Thymus (tissue), 14 donors: ENCODE measurements around the gene STPG4. TPM values are rescaled to one million over a fixed set of nuclear protein-coding genes. Genes with fewer than 3 reads are reported as not detected.

Source experiments
- DNase-seq, 9 donors: peaks; one replicate each; pipeline ENCODE4 v3.0.0-alpha.2; 2013; ENCODE audit warnings: low spot score in 9 of 9, low read depth in 6 of 9, missing footprints in 1 of 9
- H3K27ac ChIP-seq, 2 donors: one replicate each; pipeline ENCODE4 v1.5.1; 2013; ENCODE audit warnings: control low read depth in 1 of 2, low read depth in 1 of 2, low read length in 1 of 2, mild to moderate bottlenecking in 1 of 2, moderate library complexity in 1 of 2
- H3K27me3 ChIP-seq, 2 donors: one replicate each; pipeline ENCODE4 v1.5.1; 2013; ENCODE audit warnings: low read length in 1 of 2; ENCODE audit not compliant: control insufficient read depth in 2 of 2, insufficient read depth in 1 of 2
- H3K36me3 ChIP-seq, 2 donors: one replicate each; pipeline ENCODE4 v1.5.1; 2013; ENCODE audit warnings: low read length in 1 of 2, mild to moderate bottlenecking in 1 of 2, moderate library complexity in 1 of 2; ENCODE audit not compliant: control insufficient read depth in 2 of 2, insufficient read depth in 2 of 2
- H3K4me1 ChIP-seq, 2 donors: one replicate each; pipeline ENCODE4 v1.5.1; 2013; ENCODE audit warnings: low read length in 2 of 2; ENCODE audit not compliant: control insufficient read depth in 2 of 2, insufficient read depth in 2 of 2
- H3K4me3 ChIP-seq, 2 donors: one replicate each; pipeline ENCODE4 v1.5.1; 2013; ENCODE audit warnings: low read length in 2 of 2, control low read depth in 1 of 2, mild to moderate bottlenecking in 1 of 2
- H3K9me3 ChIP-seq, 2 donors: one replicate each; pipeline ENCODE4 v1.5.1; 2013; ENCODE audit warnings: low read length in 1 of 2, mild to moderate bottlenecking in 1 of 2; ENCODE audit not compliant: control insufficient read depth in 2 of 2, insufficient read depth in 1 of 2
- WGBS: extraction: QIAGEN DNeasy Blood & Tissue Kit; methylation state at CpG from one replicate; pipeline ENCODE4 v1.1.7; 2013; 5-methylcytosine and 5-hydroxymethylcytosine counted together
- long read RNA-seq, 10 donors: transcript quantifications; one replicate each; lab custom pipeline, GENCODE V29; 2026
- polyA plus RNA-seq: library from polyadenylated mRNA; stranded (reverse); fragments of 200-250 nt; gene quantifications from one replicate; pipeline ENCODE4 v1.2.3, GENCODE V29; 2013
- total RNA-seq: library from RNA; stranded (reverse); fragments of 120-200 nt; gene quantifications from one replicate; pipeline ENCODE4 v1.2.4, GENCODE V29; 2013
- donor health status: healthy.

Gene STPG4
- total RNA-seq (0.14 TPM), polyA plus RNA-seq (0.05 TPM)
- long read RNA-seq, donor 1, result 0 reads
- long read RNA-seq, donor 2, result 0 reads
- long read RNA-seq, donor 3, result 0 reads
- long read RNA-seq, donor 4, result 0 reads
- long read RNA-seq, donor 5, result 0 reads
- long read RNA-seq, donor 6, result 0 reads
- long read RNA-seq, donor 7, result 0 reads
- long read RNA-seq, donor 8, result 0 reads
- long read RNA-seq, donor 9, partial matches to known transcripts, result 65 of 72 reads
- long read RNA-seq, donor 9, other reads (novel, unspliced or antisense), result 7 of 72 reads
- long read RNA-seq, donor 10, result 0 reads

GRCh38 chr2:47155091-47155876 lies at the start of gene STPG4:
Gene STPG4, minus strand, starts transcription at chr2:47155308. Its CDS starts 57 bp downstream, at chr2:47155251.
- Histone ChIP-seq H3K36me3 (peaks cover 27 to 56% of the 10 kb centered on the region in 2 donors), H3K27me3 (no peaks in the 10 kb centered on the region), H3K9me3 (no peaks in the 10 kb centered on the region), H3K27ac (peak within 1 kb of the TSS in 1 of 2 donors; percentile 32), H3K4me1 (no peaks in the 10 kb centered on the region), H3K4me3 (no peak within 1 kb of the TSS)
- 94% methylated on average over 30 of the region's 30 CpGs for WGBS
- no peak for DNase-seq

GRCh38 chr2:47204691-47205090 lies 49.6 kb upstream of the STPG4 start:
- Histone ChIP-seq H3K36me3 (no peaks in the 10 kb centered on the region), H3K4me1 (no peaks in the 10 kb centered on the region), H3K4me3 (no peak overlapping the region), H3K27ac (no peak overlapping the region), H3K9me3 (no peaks in the 10 kb centered on the region), H3K27me3 (no peaks in the 10 kb centered on the region)
- 97% methylated on average over 3 of the region's 3 CpGs for WGBS
- DNase-seq, result no peak

GRCh38 chr2:47203995-47204394 lies 48.9 kb upstream of the STPG4 start:
- Histone ChIP-seq H3K4me3 (no peak overlapping the region), H3K27ac (no peak overlapping the region), H3K4me1 (no peaks in the 10 kb centered on the region), H3K36me3 (no peaks in the 10 kb centered on the region), H3K27me3 (no peaks in the 10 kb centered on the region), H3K9me3 (no peaks in the 10 kb centered on the region)
- WGBS, result 97% methylated on average over 4 of the region's 4 CpGs
- DNase-seq, result no peak

- no peak for DNase-seq
- H3K9me3 ChIP-seq, result no peaks in the 10 kb centered on the region
- H3K4me1 ChIP-seq, result no peaks in the 10 kb centered on the region
- WGBS, result 95% methylated on average over 2 of the region's 2 CpGs
- no peak overlapping the region for H3K4me3 ChIP-seq
- H3K27ac ChIP-seq, result no peak overlapping the region
- no peaks in the 10 kb centered on the region for H3K27me3 ChIP-seq
- H3K36me3 ChIP-seq, result no peaks in the 10 kb centered on the region
These were observed 46.1 kb upstream of the STPG4 start for GRCh38 chr2:47201224-47201623.

- Histone ChIP-seq H3K36me3 (no peaks in the 10 kb centered on the region), H3K4me1 (peaks cover 0 to 1% of the 10 kb centered on the region in 2 donors), H3K4me3 (no peak overlapping the region), H3K27ac (no peak overlapping the region), H3K27me3 (no peaks in the 10 kb centered on the region), H3K9me3 (no peaks in the 10 kb centered on the region)
- DNase-seq, result no peak
- 95% methylated on average over 3 of the region's 3 CpGs for WGBS
These were observed 43.9 kb upstream of the STPG4 start for GRCh38 chr2:47198985-47199451.

GRCh38 chr2:47196499-47196898 lies 41.4 kb upstream of the STPG4 start:
- no peaks in the 10 kb centered on the region for H3K9me3 ChIP-seq
- WGBS, result 97% methylated on average over 1 of the region's 1 CpG

GRCh38 chr2:47196046-47196445 lies 40.9 kb upstream of the STPG4 start:
- Histone ChIP-seq H3K27me3 (no peaks in the 10 kb centered on the region), H3K27ac (no peak overlapping the region), H3K4me3 (no peak overlapping the region), H3K36me3 (no peaks in the 10 kb centered on the region), H3K4me1 (peaks cover 0 to 23% of the 10 kb centered on the region in 2 donors), H3K9me3 (no peaks in the 10 kb centered on the region)
- DNase-seq, result no peak
- 98% methylated on average over 2 of the region's 2 CpGs for WGBS

More at GRCh38 chr2:47196499-47196898, 41.4 kb upstream of the STPG4 start:
- Histone ChIP-seq H3K27ac (no peak overlapping the region), H3K27me3 (no peaks in the 10 kb centered on the region), H3K36me3 (no peaks in the 10 kb centered on the region), H3K4me1 (peaks cover 0 to 22% of the 10 kb centered on the region in 2 donors), H3K4me3 (no peak overlapping the region)
- no peak for DNase-seq

- Histone ChIP-seq H3K4me1 (peaks cover 0 to 23% of the 10 kb centered on the region in 2 donors), H3K27ac (no peak overlapping the region), H3K27me3 (no peaks in the 10 kb centered on the region), H3K4me3 (no peak overlapping the region), H3K9me3 (no peaks in the 10 kb centered on the region), H3K36me3 (no peaks in the 10 kb centered on the region)
- WGBS, result 97% methylated on average over 3 of the region's 3 CpGs
- DNase-seq, result no peak
These were observed 40.0 kb upstream of the STPG4 start for GRCh38 chr2:47195148-47195547.

GRCh38 chr2:47194410-47194809 lies 39.3 kb upstream of the STPG4 start:
- Histone ChIP-seq H3K27ac (no peak overlapping the region), H3K36me3 (no peaks in the 10 kb centered on the region), H3K9me3 (no peaks in the 10 kb centered on the region)

More at GRCh38 chr2:47194410-47194809, 39.3 kb upstream of the STPG4 start:
- DNase-seq, result no peak
- peaks cover 0 to 23% of the 10 kb centered on the region in 2 donors for H3K4me1 ChIP-seq
- H3K4me3 ChIP-seq, result no peak overlapping the region
- no peaks in the 10 kb centered on the region for H3K27me3 ChIP-seq
